Smooth muscle cell (in vitro differentiated cells): ENCODE data around the gene CPNE4. TPM values are rescaled to one million over a fixed set of nuclear protein-coding genes. Genes with fewer than 3 reads are reported as not detected.

Experiments
- DNase-seq: peaks from one replicate; lab custom pipeline; 2025; ENCODE audit not compliant: unreplicated experiment; lab: John Stamatoyannopoulos, UW
- H2AFZ ChIP-seq: fragments of 200-600 bp; sonication (generic); 2 replicates; pipeline ENCODE4 v1.6.0; 2016; ENCODE audit warnings: antibody characterized with exemption, low read depth, mild to moderate bottlenecking
- H3F3A ChIP-seq: fragments of 200-600 bp; sonication (generic); 2 replicates; pipeline ENCODE4 v1.6.0; 2017; ENCODE audit warnings: antibody characterized with exemption, low read depth
- H3K27ac ChIP-seq: fragments of 200-600 bp; sonication (generic); 2 replicates; pipeline ENCODE4 v1.5.1; 2016; ENCODE audit warnings: low read depth, mild to moderate bottlenecking
- H3K27me3 ChIP-seq: fragments of 200-600 bp; sonication (generic); 2 replicates; pipeline ENCODE4 v1.6.1; 2016; ENCODE audit warnings: low read depth, mild to moderate bottlenecking
- H3K36me3 ChIP-seq: fragments of 200-600 bp; sonication (generic); 2 replicates; pipeline ENCODE4 v1.5.1; 2016; ENCODE audit warnings: low read depth
- H3K4me1 ChIP-seq: fragments of 200-600 bp; sonication (generic); 2 replicates; pipeline ENCODE4 v1.5.1; 2016; ENCODE audit warnings: low read depth
- H3K4me2 ChIP-seq: fragments of 200-600 bp; sonication (generic); 2 replicates; pipeline ENCODE4 v1.6.0; 2016; ENCODE audit warnings: mild to moderate bottlenecking
- H3K4me3 ChIP-seq: fragments of 200-600 bp; sonication (generic); 2 replicates; pipeline ENCODE4 v1.5.1; 2016; ENCODE audit warnings: mild to moderate bottlenecking
- H3K79me2 ChIP-seq: fragments of 200-600 bp; sonication (generic); 2 replicates; pipeline ENCODE4 v1.6.0; 2016; ENCODE audit warnings: low read depth, mild to moderate bottlenecking
- H3K9ac ChIP-seq: fragments of 200-600 bp; sonication (generic); 2 replicates; pipeline ENCODE4 v1.6.0; 2016; ENCODE audit warnings: low read depth
- H3K9me3 ChIP-seq: fragments of 200-600 bp; sonication (generic); replicated peaks from 2 replicates; pipeline ENCODE4 v1.5.1; 2016; ENCODE audit warnings: low read depth
- H4K20me1 ChIP-seq: fragments of 200-600 bp; sonication (generic); 2 replicates; pipeline ENCODE4 v1.6.0; 2016; ENCODE audit warnings: low read depth
- CTCF ChIP-seq: fragments of 200-600 bp; sonication (generic); IDR thresholded peaks from 2 replicates; pipeline ENCODE4 v1.5.1; 2017; ENCODE audit warnings: borderline replicate concordance, mild to moderate bottlenecking, antibody characterized with exemption; ENCODE audit not compliant: insufficient read depth, poor library complexity, severe bottlenecking
- WGBS: methylation state at CpG from one replicate; pipeline ENCODE4 v1.1.7; 2016; ENCODE audit warnings: low lambda C conversion rate; 5-methylcytosine and 5-hydroxymethylcytosine counted together
- polyA plus RNA-seq: library from polyadenylated mRNA; unstranded; fragments of >200 nt; fragmentation: Nextera tagmentation; extraction: Ambion mirVana; gene quantifications from 2 replicates; pipeline ENCODE4 v1.2.1, GENCODE V29; 2016
- total RNA-seq: library from RNA; depleted of rRNA; stranded (reverse); fragments of >200 nt; gene quantifications from 2 replicates; pipeline ENCODE4 v1.2.3, GENCODE V29; 2014

Gene CPNE4
- total and polyA plus RNA-seq, 2 experiments from 2014 or later: 0.05 to 1.6 TPM

GRCh38 chr3:131688370-131688769 is 346.4 kb downstream of the CPNE4 start:
- no peak for TF ChIP-seq CTCF
- Histone ChIP-seq H3K27me3 (no peaks in the 10 kb centered on the region), H3K9ac (no peak overlapping the region), H3K9me3 (no peaks in the 10 kb centered on the region), H4K20me1 (no peaks in the 10 kb centered on the region), H3K4me2 (peak overlapping the region; percentile 29), H3K4me3 (no peak overlapping the region), H3K27ac (no peak overlapping the region), H3F3A (no peaks in the 10 kb centered on the region), H3K79me2 (no peaks in the 10 kb centered on the region), H3K4me1 (no peaks in the 10 kb centered on the region), H2AFZ (no peak overlapping the region), H3K36me3 (no peaks in the 10 kb centered on the region)
- 66% methylated on average over 3 of the region's 3 CpGs for WGBS
- no peak for DNase-seq

GRCh38 chr3:131669600-131669999 is 365.2 kb downstream of the CPNE4 start:
- Histone ChIP-seq H3F3A (no peaks in the 10 kb centered on the region), H4K20me1 (no peaks in the 10 kb centered on the region), H3K9ac (no peak overlapping the region), H3K27me3 (no peaks in the 10 kb centered on the region), H3K27ac (no peak overlapping the region), H3K36me3 (no peaks in the 10 kb centered on the region), H3K4me1 (no peaks in the 10 kb centered on the region), H2AFZ (no peak overlapping the region), H3K9me3 (no peaks in the 10 kb centered on the region), H3K79me2 (no peaks in the 10 kb centered on the region), H3K4me2 (no peak overlapping the region), H3K4me3 (no peak overlapping the region)
- no peak for DNase-seq
- no peak for TF ChIP-seq CTCF
- WGBS: 64% methylated on average over 4 of the region's 4 CpGs

GRCh38 chr3:131658771-131659170 is 376.0 kb downstream of the CPNE4 start:
- WGBS: 81% methylated on average over 1 of the region's 1 CpG
- no peak overlapping the region for H3K27ac ChIP-seq
- H3F3A ChIP-seq: no peaks in the 10 kb centered on the region
- H4K20me1 ChIP-seq: no peaks in the 10 kb centered on the region
- H3K27me3 ChIP-seq: no peaks in the 10 kb centered on the region
- no peaks in the 10 kb centered on the region for H3K36me3 ChIP-seq
- H3K4me2 ChIP-seq: no peak overlapping the region
- TF ChIP-seq CTCF: no peak
- no peak for DNase-seq
- H3K9ac ChIP-seq: no peak overlapping the region
- no peaks in the 10 kb centered on the region for H3K9me3 ChIP-seq
- no peak overlapping the region for H2AFZ ChIP-seq
- H3K4me3 ChIP-seq: no peak overlapping the region
- no peaks in the 10 kb centered on the region for H3K4me1 ChIP-seq
- H3K79me2 ChIP-seq: no peaks in the 10 kb centered on the region

- Histone ChIP-seq H3K27ac (no peak overlapping the region), H3K9me3 (no peaks in the 10 kb centered on the region), H3K4me2 (no peak overlapping the region), H3K9ac (no peak overlapping the region), H3K4me3 (no peak overlapping the region), H3K79me2 (no peaks in the 10 kb centered on the region), H3K4me1 (no peaks in the 10 kb centered on the region), H4K20me1 (no peaks in the 10 kb centered on the region), H3K36me3 (no peaks in the 10 kb centered on the region), H3K27me3 (no peaks in the 10 kb centered on the region), H2AFZ (no peak overlapping the region), H3F3A (no peaks in the 10 kb centered on the region)
- no peak for DNase-seq
- 89% methylated on average over 3 of the region's 3 CpGs for WGBS
- TF ChIP-seq CTCF: no peak
Observed at GRCh38 chr3:131658115-131658514, 376.7 kb downstream of the CPNE4 start.
